Suprapubic skin (tissue), 3 donors: Measurements from ENCODE around the gene GARS1.

Experiments used
- CTCF ChIP-seq, 2 donors: fragments of 200-600 bp in 1 of 2; fragments of 450-650 bp in 1 of 2; sonication (generic) in 1 of 2; IDR thresholded peaks; one replicate each; pipeline ENCODE4 v1.5.1; 2016 to 2019; ENCODE audit warnings: antibody characterized with exemption in 2 of 2, mild to moderate bottlenecking in 1 of 2, moderate library complexity in 1 of 2
- POLR2A ChIP-seq, 2 donors: fragments of 450-650 bp; IDR thresholded peaks; one replicate each; pipeline ENCODE4 v1.6.1; 2017; ENCODE audit warnings: antibody characterized with exemption in 2 of 2, mild to moderate bottlenecking in 2 of 2, moderate library complexity in 2 of 2

- no peak for TF ChIP-seq CTCF (IDR thresholded peaks at IDR 0.05)
- no peak for TF ChIP-seq POLR2A (IDR thresholded peaks at IDR 0.05)
These were observed 38.5 kb downstream of the GARS1 start for GRCh38 chr7:30633223-30633622.
